ELR (cell line): ENCODE results near the gene PDZRN3.

Experiments used
- DNase-seq: peaks from one replicate; pipeline ENCODE4 v3.0.0-alpha.2; 2015; ENCODE audit warnings: low read depth

PDZRN3 gene

GRCh38 chr3:73513260-73513659, 111.5 kb downstream of the PDZRN3 start:
- no peak for DNase-seq

GRCh38 chr3:73511571-73512525, 112.9 kb downstream of the PDZRN3 start:
- no peak for DNase-seq

GRCh38 chr3:73510784-73511183, 114.0 kb downstream of the PDZRN3 start:
- DNase-seq: no peak

GRCh38 chr3:73510334-73510733, 114.4 kb downstream of the PDZRN3 start:
- no peak for DNase-seq

GRCh38 chr3:73509816-73510215, 114.9 kb downstream of the PDZRN3 start:
- no peak for DNase-seq

- no peak for DNase-seq
Measured at GRCh38 chr3:73509066-73509465, 115.7 kb downstream of the PDZRN3 start.

- DNase-seq: peak; percentile 62
Measured at GRCh38 chr3:73508330-73508954, 116.3 kb downstream of the PDZRN3 start.

- no peak for DNase-seq
Measured at GRCh38 chr3:73504852-73505251, 119.9 kb downstream of the PDZRN3 start.

- no peak for DNase-seq
Measured at GRCh38 chr3:73504239-73504638, 120.5 kb downstream of the PDZRN3 start.

- peak; percentile 1 for DNase-seq
Measured at GRCh38 chr3:73503781-73504180, 121.0 kb downstream of the PDZRN3 start.

GRCh38 chr3:73502609-73503583, 121.8 kb downstream of the PDZRN3 start:
- peak; percentile 61 for DNase-seq

- no peak for DNase-seq
Measured at GRCh38 chr3:73500321-73500720, 124.4 kb downstream of the PDZRN3 start.

- DNase-seq: no peak
Measured at GRCh38 chr3:73499787-73500186, 125.0 kb downstream of the PDZRN3 start.

GRCh38 chr3:73498764-73499622, 125.7 kb downstream of the PDZRN3 start:
- DNase-seq: peak; percentile 7

GRCh38 chr3:73497646-73498406, 126.9 kb downstream of the PDZRN3 start:
- DNase-seq: no peak

- peak; percentile 22 for DNase-seq
Measured at GRCh38 chr3:73493543-73494308, 131.0 kb downstream of the PDZRN3 start.

GRCh38 chr3:73492186-73492585, 132.6 kb downstream of the PDZRN3 start:
- DNase-seq: no peak

- no peak for DNase-seq
Measured at GRCh38 chr3:73491287-73491662, 133.5 kb downstream of the PDZRN3 start.

GRCh38 chr3:73490453-73491286, 134.1 kb downstream of the PDZRN3 start:
- DNase-seq: no peak
